Activated T-helper 17 cell treated with anti-CD3 and anti-CD28 coated beads, Interleukin-2, amount 50 U/mL, for 72 hours (primary cell): Measurements from ENCODE around the gene GNG12. TPM values are rescaled to one million over a fixed set of nuclear protein-coding genes. Genes with fewer than 3 reads are reported as not detected.

Experiments used
- ATAC-seq: fragments of 150-1000 bp; cut with Tn5 transposase; replicated peaks from 2 replicates; pipeline ENCODE4 v1.10.0; 2021; ENCODE audit warnings: mild to moderate bottlenecking, moderate library complexity
- H3K27ac Mint-ChIP-seq: one replicate; pipeline ENCODE4 v1.8.0; 2022; ENCODE audit warnings: mixed read lengths
- H3K27me3 Mint-ChIP-seq: one replicate; pipeline ENCODE4 v1.8.0; 2022; ENCODE audit warnings: mixed read lengths
- H3K36me3 Mint-ChIP-seq: one replicate; pipeline ENCODE4 v1.8.0; 2022; ENCODE audit warnings: low read depth, mild to moderate bottlenecking, mixed read lengths
- H3K4me1 Mint-ChIP-seq: one replicate; pipeline ENCODE4 v1.8.0; 2022; ENCODE audit warnings: mixed read lengths
- H3K4me3 Mint-ChIP-seq: one replicate; pipeline ENCODE4 v1.8.0; 2022; ENCODE audit warnings: mild to moderate bottlenecking, mixed read lengths
- H3K9me3 Mint-ChIP-seq: one replicate; pipeline ENCODE4 v1.8.0; 2022; ENCODE audit warnings: mixed read lengths
- total RNA-seq, 2 donors: library from RNA; stranded (reverse); gene quantifications; one replicate each; pipeline ENCODE4 v1.2.3, GENCODE V29; 2022

The GNG12 gene
- total RNA-seq, 2 donors from 2014 or later, result 0.13 to 0.34 TPM

GRCh38 chr1:67814121-67814772 is 19.0 kb downstream of the GNG12 start:
- Mint-ChIP-seq H3K9me3 (no peaks in the 10 kb centered on the region), H3K27ac (no peak overlapping the region), H3K27me3 (peaks cover 13% of the 10 kb centered on the region), H3K36me3 (no peaks in the 10 kb centered on the region), H3K4me3 (no peak overlapping the region), H3K4me1 (peaks cover 3% of the 10 kb centered on the region)
- no peak for ATAC-seq

DNA sequence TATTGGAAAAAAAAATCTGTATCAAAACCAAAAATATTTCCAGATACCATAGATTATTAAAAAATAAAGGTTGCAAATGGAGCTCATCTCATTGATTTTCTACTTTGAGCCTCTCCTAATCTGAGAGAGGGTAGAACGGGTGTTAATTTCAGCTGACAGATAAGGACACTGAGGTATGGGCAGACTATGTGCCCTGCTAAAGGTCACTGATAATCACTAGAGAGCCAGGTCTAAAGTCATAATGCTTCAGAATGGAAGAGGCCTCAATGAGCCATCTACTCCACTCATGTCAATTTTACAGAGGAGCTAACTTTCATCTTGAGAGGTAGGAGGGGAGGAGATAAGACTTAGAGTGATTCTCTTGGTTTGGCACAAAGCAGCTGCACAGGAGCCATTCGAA is 21.0 kb downstream of the GNG12 start:
- Mint-ChIP-seq H3K9me3 (no peaks in the 10 kb centered on the region), H3K27me3 (peaks cover 5% of the 10 kb centered on the region), H3K27ac (no peak overlapping the region), H3K4me3 (no peak overlapping the region), H3K36me3 (no peaks in the 10 kb centered on the region), H3K4me1 (no peaks in the 10 kb centered on the region)
- ATAC-seq, result no peak

DNA sequence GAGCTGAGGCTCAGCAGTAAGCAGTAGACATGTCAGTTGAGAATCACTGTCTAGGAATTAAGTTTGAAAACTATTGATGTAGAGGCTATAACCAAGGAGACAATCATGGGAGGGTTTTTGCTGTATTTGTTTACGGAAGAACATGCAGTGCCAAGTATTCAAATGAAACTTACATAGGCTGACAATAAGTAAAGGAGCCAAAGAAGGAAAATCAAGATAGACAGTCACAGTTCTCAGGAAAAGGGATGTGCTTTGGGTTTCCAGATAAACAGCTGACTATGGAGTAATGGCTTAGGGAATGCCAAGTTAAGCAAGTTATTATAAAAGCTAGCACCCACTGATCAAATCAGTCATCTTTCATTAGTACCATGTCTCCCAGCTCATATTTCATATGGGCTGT is 21.5 kb downstream of the GNG12 start:
- H3K4me3 Mint-ChIP-seq, result no peak overlapping the region
- ATAC-seq, result no peak
- no peaks in the 10 kb centered on the region for H3K9me3 Mint-ChIP-seq
- H3K36me3 Mint-ChIP-seq, result no peaks in the 10 kb centered on the region
- H3K27me3 Mint-ChIP-seq, result peaks cover 5% of the 10 kb centered on the region
- no peak overlapping the region for H3K27ac Mint-ChIP-seq
- no peaks in the 10 kb centered on the region for H3K4me1 Mint-ChIP-seq

GRCh38 chr1:67809887-67810286 is 23.4 kb downstream of the GNG12 start:
- Mint-ChIP-seq H3K4me3 (no peak overlapping the region), H3K27ac (no peak overlapping the region), H3K36me3 (no peaks in the 10 kb centered on the region), H3K9me3 (no peaks in the 10 kb centered on the region), H3K27me3 (peaks cover 13% of the 10 kb centered on the region), H3K4me1 (no peaks in the 10 kb centered on the region)
- no peak for ATAC-seq

DNA sequence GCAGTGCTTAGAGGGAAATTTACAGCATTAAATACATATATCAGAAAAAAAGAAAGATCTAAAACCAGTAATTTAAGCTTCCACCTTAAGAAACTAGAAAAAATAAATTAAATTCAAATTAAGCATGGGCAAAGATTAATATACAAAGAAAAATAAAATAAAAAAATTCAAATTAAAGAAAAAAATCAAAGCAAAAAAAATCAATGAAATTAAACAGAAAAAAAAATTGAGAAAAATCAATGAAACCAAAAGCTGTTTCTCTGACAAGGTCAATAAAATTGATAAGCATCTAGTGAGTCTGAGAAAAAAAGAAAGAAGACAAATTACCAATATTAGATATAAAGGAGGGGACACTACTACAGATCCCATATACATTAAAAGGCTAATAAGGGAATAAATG is 26.0 kb downstream of the GNG12 start:
- no peaks in the 10 kb centered on the region for H3K9me3 Mint-ChIP-seq
- no peaks in the 10 kb centered on the region for H3K4me1 Mint-ChIP-seq
- H3K27ac Mint-ChIP-seq, result no peak overlapping the region
- peaks cover 23% of the 10 kb centered on the region for H3K27me3 Mint-ChIP-seq
- no peaks in the 10 kb centered on the region for H3K36me3 Mint-ChIP-seq
- H3K4me3 Mint-ChIP-seq, result no peak overlapping the region
- ATAC-seq, result no peak

DNA sequence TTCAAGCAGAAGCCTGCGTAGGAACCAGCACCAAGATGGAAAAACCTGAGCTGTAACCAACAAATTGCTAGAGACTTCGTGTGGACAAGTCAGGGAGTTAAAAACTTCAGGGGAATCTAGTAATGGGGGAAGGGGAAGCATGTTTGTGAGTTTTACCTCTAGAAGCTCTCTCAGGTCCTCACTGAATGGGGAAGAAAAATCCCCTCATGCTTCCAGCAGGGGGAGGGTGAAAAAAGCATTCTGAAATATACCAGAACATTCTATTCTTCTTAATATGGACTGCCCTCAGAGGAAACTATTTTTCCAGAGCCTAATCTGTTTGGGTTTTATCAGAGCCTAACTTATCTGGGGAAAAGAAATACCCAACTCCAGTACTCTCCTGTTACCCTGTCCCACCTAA is 28.6 kb downstream of the GNG12 start:
- ATAC-seq, result no peak
- H3K9me3 Mint-ChIP-seq, result no peaks in the 10 kb centered on the region
- no peak overlapping the region for H3K4me3 Mint-ChIP-seq
- H3K4me1 Mint-ChIP-seq, result no peaks in the 10 kb centered on the region
- no peaks in the 10 kb centered on the region for H3K36me3 Mint-ChIP-seq
- H3K27ac Mint-ChIP-seq, result no peak overlapping the region
- peaks cover 38% of the 10 kb centered on the region for H3K27me3 Mint-ChIP-seq

- H3K36me3 Mint-ChIP-seq, result no peaks in the 10 kb centered on the region
- H3K4me1 Mint-ChIP-seq, result no peaks in the 10 kb centered on the region
- H3K9me3 Mint-ChIP-seq, result no peaks in the 10 kb centered on the region
- no peak overlapping the region for H3K27ac Mint-ChIP-seq
- no peak overlapping the region for H3K4me3 Mint-ChIP-seq
- ATAC-seq, result no peak
- H3K27me3 Mint-ChIP-seq, result peaks cover 36% of the 10 kb centered on the region
Observed at GRCh38 chr1:67803380-67804279, 29.6 kb downstream of the GNG12 start.

DNA sequence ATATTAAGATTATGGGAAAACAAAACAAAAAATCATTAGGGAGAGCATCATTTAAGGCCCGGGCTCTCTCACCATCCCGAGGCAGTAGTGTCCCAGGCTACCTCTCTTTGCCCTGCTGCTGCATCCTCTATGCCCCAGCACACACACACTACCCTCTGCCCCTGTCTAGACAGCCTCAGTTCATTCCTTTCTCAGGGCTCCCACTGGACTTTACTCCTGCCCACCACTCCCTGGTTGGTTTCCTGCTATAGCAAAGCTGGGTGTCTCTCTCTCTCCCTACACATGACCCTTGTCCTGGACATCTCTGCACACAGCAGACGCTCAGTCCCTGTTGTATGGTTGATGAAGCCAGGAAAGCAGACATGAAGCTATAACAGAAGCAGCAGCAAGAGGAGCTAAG is 30.7 kb downstream of the GNG12 start:
- H3K27me3 Mint-ChIP-seq, result peaks cover 37% of the 10 kb centered on the region
- ATAC-seq, result no peak
- H3K27ac Mint-ChIP-seq, result no peak overlapping the region
- H3K9me3 Mint-ChIP-seq, result no peaks in the 10 kb centered on the region
- H3K4me1 Mint-ChIP-seq, result no peaks in the 10 kb centered on the region
- no peak overlapping the region for H3K4me3 Mint-ChIP-seq
- H3K36me3 Mint-ChIP-seq, result no peaks in the 10 kb centered on the region

GRCh38 chr1:67801903-67802302 is 31.4 kb downstream of the GNG12 start:
- Mint-ChIP-seq H3K27ac (no peak overlapping the region), H3K36me3 (no peaks in the 10 kb centered on the region), H3K4me3 (no peak overlapping the region), H3K27me3 (peaks cover 37% of the 10 kb centered on the region), H3K4me1 (no peaks in the 10 kb centered on the region), H3K9me3 (no peaks in the 10 kb centered on the region)
- ATAC-seq, result no peak

- H3K9me3 Mint-ChIP-seq, result no peaks in the 10 kb centered on the region
- no peak for ATAC-seq
- peaks cover 22% of the 10 kb centered on the region for H3K27me3 Mint-ChIP-seq
- H3K4me1 Mint-ChIP-seq, result no peaks in the 10 kb centered on the region
- H3K27ac Mint-ChIP-seq, result no peak overlapping the region
- H3K4me3 Mint-ChIP-seq, result no peak overlapping the region
- no peaks in the 10 kb centered on the region for H3K36me3 Mint-ChIP-seq
Observed at GRCh38 chr1:67795179-67795912, 37.9 kb downstream of the GNG12 start.

GRCh38 chr1:67793562-67793961 is 39.7 kb downstream of the GNG12 start:
- Mint-ChIP-seq H3K36me3 (no peaks in the 10 kb centered on the region), H3K27me3 (peaks cover 22% of the 10 kb centered on the region), H3K4me1 (no peaks in the 10 kb centered on the region), H3K27ac (no peak overlapping the region), H3K4me3 (no peak overlapping the region), H3K9me3 (no peaks in the 10 kb centered on the region)
- ATAC-seq, result no peak

GRCh38 chr1:67792741-67793458 is 40.4 kb downstream of the GNG12 start:
- Mint-ChIP-seq H3K4me1 (no peaks in the 10 kb centered on the region), H3K4me3 (no peak overlapping the region), H3K27me3 (peaks cover 22% of the 10 kb centered on the region), H3K9me3 (no peaks in the 10 kb centered on the region), H3K36me3 (no peaks in the 10 kb centered on the region), H3K27ac (no peak overlapping the region)
- no peak for ATAC-seq

DNA sequence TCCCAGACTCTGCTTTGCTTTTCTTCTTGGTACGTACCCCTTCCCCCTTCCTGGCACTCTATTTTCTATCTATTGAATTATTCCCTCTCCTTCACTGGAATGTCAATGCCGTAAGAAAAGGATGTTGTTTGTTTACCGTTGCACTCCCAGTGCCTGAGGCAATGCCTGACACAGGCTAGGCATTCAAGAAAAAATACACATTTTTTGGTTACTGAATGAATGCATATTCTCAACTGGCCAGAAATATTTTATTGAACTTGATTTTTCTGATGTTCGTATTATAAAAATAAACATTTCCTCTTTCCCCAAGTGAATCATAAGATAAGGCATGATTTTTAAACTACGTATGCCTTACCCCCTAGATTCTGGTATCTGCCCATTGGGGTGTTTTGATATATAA is 41.2 kb downstream of the GNG12 start:
- H3K27me3 Mint-ChIP-seq, result peaks cover 19% of the 10 kb centered on the region
- H3K36me3 Mint-ChIP-seq, result no peaks in the 10 kb centered on the region
- H3K27ac Mint-ChIP-seq, result no peak overlapping the region

GRCh38 chr1:67791686-67792085 is 41.6 kb downstream of the GNG12 start:
- no peak overlapping the region for H3K27ac Mint-ChIP-seq
- H3K9me3 Mint-ChIP-seq, result no peaks in the 10 kb centered on the region
- no peaks in the 10 kb centered on the region for H3K4me1 Mint-ChIP-seq
- ATAC-seq, result no peak
- H3K27me3 Mint-ChIP-seq, result peaks cover 19% of the 10 kb centered on the region
- no peak overlapping the region for H3K4me3 Mint-ChIP-seq
- H3K36me3 Mint-ChIP-seq, result no peaks in the 10 kb centered on the region

More for the DNA sequence above, 41.2 kb downstream of the GNG12 start:
- no peak overlapping the region for H3K4me3 Mint-ChIP-seq
- no peaks in the 10 kb centered on the region for H3K9me3 Mint-ChIP-seq
- no peaks in the 10 kb centered on the region for H3K4me1 Mint-ChIP-seq
- ATAC-seq, result no peak
